HepG2 (cell line): ENCODE data around the gene CARD16. TPM values are rescaled to one million over a fixed set of nuclear protein-coding genes. Genes with fewer than 3 reads are reported as not detected.

Experiments used
- AKNA ChIP-seq: sonication (generic); formaldehyde crosslinking; IDR thresholded peaks from 2 replicates; pipeline ENCODE4 v1.4.0; 2020; ENCODE audit warnings: missing genetic modification reagents, borderline replicate concordance
- ARNTL ChIP-seq: sonication (generic); formaldehyde crosslinking; IDR thresholded peaks from 2 replicates; pipeline ENCODE4 v1.4.0; 2020; ENCODE audit warnings: mild to moderate bottlenecking, missing genetic modification reagents
- ATF1 ChIP-seq: IDR thresholded peaks from 2 replicates; pipeline ENCODE4 v1.6.1; 2016; ENCODE audit warnings: mild to moderate bottlenecking, control low read depth
- ELF1 ChIP-seq: sonication (generic); formaldehyde crosslinking; IDR thresholded peaks from 2 replicates; pipeline ENCODE4 v1.4.0; 2020; ENCODE audit warnings: missing genetic modification reagents
- GZF1 ChIP-seq: sonication (generic); formaldehyde crosslinking; IDR thresholded peaks from 2 replicates; pipeline ENCODE4 v1.5.1; 2020; ENCODE audit warnings: mild to moderate bottlenecking, missing genetic modification reagents
- LCORL ChIP-seq, 2 experiments: fragments of 450-650 bp in 1 of 2; sonication (generic) in 1 of 2; formaldehyde crosslinking in 1 of 2; IDR thresholded peaks; 2 replicates each; pipeline versions ENCODE4 v1.5.0 to v1.6.1; 2017 to 2020; ENCODE audit warnings: antibody characterized with exemption in 1 of 2, missing genetic modification reagents in 1 of 2
- MXI1 ChIP-seq: IDR thresholded peaks from 3 replicates; pipeline ENCODE4 v1.6.1; 2012; ENCODE audit warnings: low read depth, low read length, inconsistent platforms, borderline replicate concordance
- MYNN ChIP-seq: sonication (generic); formaldehyde crosslinking; IDR thresholded peaks from 2 replicates; pipeline ENCODE4 v1.4.0; 2020; ENCODE audit warnings: mild to moderate bottlenecking, low read depth, missing genetic modification reagents
- NCOA5 ChIP-seq: sonication (generic); formaldehyde crosslinking; IDR thresholded peaks from 2 replicates; pipeline ENCODE4 v1.4.0; 2020; ENCODE audit warnings: missing genetic modification reagents
- SOX5 ChIP-seq: IDR thresholded peaks from 2 replicates; pipeline ENCODE4 v1.6.1; 2016; ENCODE audit warnings: borderline replicate concordance
- SRF ChIP-seq: IDR thresholded peaks from 2 replicates; pipeline ENCODE4 v1.6.1; 2011; ENCODE audit warnings: mild to moderate bottlenecking, low read depth, low read length, moderate library complexity
- TCF7 ChIP-seq: sonication (generic); IDR thresholded peaks from 2 replicates; pipeline ENCODE4 v1.6.1; 2016; ENCODE audit warnings: antibody characterized with exemption, low read depth
- TMF1 ChIP-seq: sonication (generic); formaldehyde crosslinking; IDR thresholded peaks from 2 replicates; pipeline ENCODE4 v1.8.1; 2022; ENCODE audit warnings: low read depth, missing genetic modification reagents
- ZFP1 ChIP-seq: IDR thresholded peaks from 2 replicates; pipeline ENCODE4 v1.6.1; 2016
- ZFP37 ChIP-seq: sonication (generic); formaldehyde crosslinking; IDR thresholded peaks from 2 replicates; pipeline ENCODE4 v1.4.0; 2020; ENCODE audit warnings: missing genetic modification reagents, borderline replicate concordance
- ZNF232 ChIP-seq: sonication (generic); formaldehyde crosslinking; IDR thresholded peaks from 2 replicates; pipeline ENCODE4 v1.4.0; 2020; ENCODE audit warnings: missing genetic modification reagents, borderline replicate concordance
- ZNF468 ChIP-seq: sonication (generic); formaldehyde crosslinking; IDR thresholded peaks from 2 replicates; pipeline ENCODE4 v1.8.0; 2022; ENCODE audit warnings: mild to moderate bottlenecking, moderate library complexity, missing genetic modification reagents
- ZNF614 ChIP-seq: IDR thresholded peaks from 2 replicates; pipeline ENCODE4 v1.6.1; 2018; ENCODE audit warnings: missing biosample characterization, missing genetic modification reagents, inconsistent platforms, borderline replicate concordance
- polyA plus RNA-seq, 8 experiments: library from polyadenylated mRNA; depleted of rRNA in 3 of 8; stranded (reverse) in 7 of 8; unstranded in 1 of 8; fragments of >200 nt; fragmentation: Illumina TruSeq in 4 of 8; extraction: Trizol in 4 of 8; gene quantifications; 2 replicates each; pipeline versions ENCODE4 v1.2.1 to v1.2.3, GENCODE V29; 2011 to 2016; ENCODE audit warnings: low read depth in 4 of 8, missing spikeins in 1 of 8, mixed read lengths in 1 of 8; ENCODE audit not compliant: insufficient read depth in 1 of 8
- total RNA-seq, 5 experiments: library from RNA; depleted of rRNA; stranded (reverse); fragments of >200 nt; fragmentation: Illumina TruSeq; extraction: Trizol; gene quantifications; 2 replicates each; pipeline ENCODE4 v1.2.3, GENCODE V29; 2016; ENCODE audit warnings: low read depth in 1 of 5
- TF ChIP-seq, protein P1 (sequence below): conservative IDR thresholded peaks from 2 replicates; pipeline ENCODE4 v1.6.1; 2018; ENCODE audit warnings: missing genetic modification reagents
- TF ChIP-seq, protein P2 (sequence below): sonication (generic); formaldehyde crosslinking; conservative IDR thresholded peaks from 2 replicates; pipeline ENCODE4 v1.8.0; 2022; ENCODE audit warnings: mild to moderate bottlenecking, moderate library complexity, missing genetic modification reagents
- TF ChIP-seq, protein P3 (sequence below): sonication (generic); formaldehyde crosslinking; IDR thresholded peaks from 2 replicates; pipeline ENCODE4 v1.5.0; 2020; ENCODE audit warnings: missing genetic modification reagents

Gene CARD16
- total and polyA plus RNA-seq, 2 of the 13 experiments (the other 11 are each of a cell fraction or from before 2014, with no cell fraction given), result 0.34 TPM; not detected in 1

DNA sequence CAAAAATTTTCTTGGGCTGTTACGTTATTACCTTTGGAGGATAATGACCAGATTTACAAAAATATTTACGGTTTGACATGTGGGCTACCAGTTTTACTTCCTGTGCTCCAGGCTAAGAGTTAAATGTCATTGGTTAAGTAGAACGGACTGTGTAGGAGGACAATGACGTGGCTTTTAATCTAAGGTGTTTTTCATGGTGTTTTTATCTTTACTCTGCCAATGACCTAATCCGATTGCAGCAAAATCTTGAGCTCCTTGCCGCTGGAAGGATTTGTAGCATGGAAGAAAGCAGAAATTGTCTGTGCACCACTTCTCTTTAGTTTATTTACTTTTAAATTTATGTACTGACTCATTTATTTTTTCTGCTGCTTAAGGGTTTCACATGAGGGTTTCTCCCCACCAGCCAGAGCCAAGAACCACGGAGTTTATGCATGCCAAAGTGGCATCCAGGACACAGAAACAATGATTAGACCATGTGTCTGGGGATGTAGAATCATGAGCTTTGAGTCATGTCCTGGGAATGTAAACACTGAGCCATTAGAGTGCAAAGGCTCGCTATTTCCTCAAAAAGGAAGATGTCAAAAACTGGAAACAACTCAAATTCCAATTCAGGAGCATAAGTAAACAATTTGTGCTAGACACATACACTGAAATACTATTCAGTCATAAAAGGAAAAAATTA is 1.9 kb upstream of the CARD16 start (continued):
- TF ChIP-seq ATF1 (CRISPR knock-in tag) (peak; percentile 43; the same call in 1 of the 2 replicates), SOX5 (peak; percentile 96), TCF7 (peak; percentile 67), MXI1 (peak; percentile 46; the same call in 1 of the 3 replicates), ARNTL (CRISPR knock-in tag) (peak; percentile 61), ZNF232 (CRISPR knock-in tag) (peak; percentile 58; the same call in 1 of the 2 replicates), GZF1 (no peak), ZFP1 (CRISPR knock-in tag) (peak; percentile 82; the same call in 1 of the 2 replicates), LCORL (IDR thresholded peaks at IDR 0.05) (peak; percentile 72; the same call in 1 of the 2 replicates), LCORL (CRISPR knock-in tag; IDR thresholded peaks at IDR 0.05) (peak; percentile 82), ZNF468 (CRISPR knock-in tag) (no peak), SRF (peak; percentile 42; the same call in 1 of the 2 replicates), AKNA (CRISPR knock-in tag) (no peak), ELF1 (CRISPR knock-in tag) (peak; percentile 46; the same call in 1 of the 2 replicates), ZFP37 (CRISPR knock-in tag) (peak; percentile 88; the same call in 1 of the 2 replicates), MYNN (CRISPR knock-in tag) (no peak), TMF1 (no peak), ZNF614 (peak; percentile 76), NCOA5 (CRISPR knock-in tag) (no peak)
- TF ChIP-seq, protein P1, sequence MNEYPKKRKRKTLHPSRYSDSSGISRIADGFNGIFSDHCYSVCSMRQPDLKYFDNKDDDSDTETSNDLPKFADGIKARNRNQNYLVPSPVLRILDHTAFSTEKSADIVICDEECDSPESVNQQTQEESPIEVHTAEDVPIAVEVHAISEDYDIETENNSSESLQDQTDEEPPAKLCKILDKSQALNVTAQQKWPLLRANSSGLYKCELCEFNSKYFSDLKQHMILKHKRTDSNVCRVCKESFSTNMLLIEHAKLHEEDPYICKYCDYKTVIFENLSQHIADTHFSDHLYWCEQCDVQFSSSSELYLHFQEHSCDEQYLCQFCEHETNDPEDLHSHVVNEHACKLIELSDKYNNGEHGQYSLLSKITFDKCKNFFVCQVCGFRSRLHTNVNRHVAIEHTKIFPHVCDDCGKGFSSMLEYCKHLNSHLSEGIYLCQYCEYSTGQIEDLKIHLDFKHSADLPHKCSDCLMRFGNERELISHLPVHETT, result peak; percentile 37; the same call in 1 of the 2 replicates
- TF ChIP-seq, protein P2, sequence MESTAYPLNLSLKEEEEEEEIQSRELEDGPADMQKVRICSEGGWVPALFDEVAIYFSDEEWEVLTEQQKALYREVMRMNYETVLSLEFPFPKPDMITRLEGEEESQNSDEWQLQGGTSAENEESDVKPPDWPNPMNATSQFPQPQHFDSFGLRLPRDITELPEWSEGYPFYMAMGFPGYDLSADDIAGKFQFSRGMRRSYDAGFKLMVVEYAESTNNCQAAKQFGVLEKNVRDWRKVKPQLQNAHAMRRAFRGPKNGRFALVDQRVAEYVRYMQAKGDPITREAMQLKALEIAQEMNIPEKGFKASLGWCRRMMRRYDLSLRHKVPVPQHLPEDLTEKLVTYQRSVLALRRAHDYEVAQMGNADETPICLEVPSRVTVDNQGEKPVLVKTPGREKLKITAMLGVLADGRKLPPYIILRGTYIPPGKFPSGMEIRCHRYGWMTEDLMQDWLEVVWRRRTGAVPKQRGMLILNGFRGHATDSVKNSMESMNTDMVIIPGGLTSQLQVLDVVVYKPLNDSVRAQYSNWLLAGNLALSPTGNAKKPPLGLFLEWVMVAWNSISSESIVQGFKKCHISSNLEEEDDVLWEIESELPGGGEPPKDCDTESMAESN (CRISPR knock-in tag), result peak; percentile 80
- TF ChIP-seq, protein P3, sequence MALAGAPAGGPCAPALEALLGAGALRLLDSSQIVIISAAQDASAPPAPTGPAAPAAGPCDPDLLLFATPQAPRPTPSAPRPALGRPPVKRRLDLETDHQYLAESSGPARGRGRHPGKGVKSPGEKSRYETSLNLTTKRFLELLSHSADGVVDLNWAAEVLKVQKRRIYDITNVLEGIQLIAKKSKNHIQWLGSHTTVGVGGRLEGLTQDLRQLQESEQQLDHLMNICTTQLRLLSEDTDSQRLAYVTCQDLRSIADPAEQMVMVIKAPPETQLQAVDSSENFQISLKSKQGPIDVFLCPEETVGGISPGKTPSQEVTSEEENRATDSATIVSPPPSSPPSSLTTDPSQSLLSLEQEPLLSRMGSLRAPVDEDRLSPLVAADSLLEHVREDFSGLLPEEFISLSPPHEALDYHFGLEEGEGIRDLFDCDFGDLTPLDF, result peak; percentile 28; the same call in 1 of the 2 replicates
